Coronary artery (tissue), 2 donors: Measurements from ENCODE around the gene B3GNT9.

ENCODE experiments used
- DNase-seq: peaks from one replicate; pipeline ENCODE4 v3.0.0-alpha.2; 2017; ENCODE audit warnings: low spot score
- H3K27ac ChIP-seq, 2 donors: fragments of 200-600 bp; sonication (generic); one replicate each; pipeline ENCODE4 v1.5.1; 2016 to 2019
- H3K4me3 ChIP-seq: fragments of 200-600 bp; sonication (generic); 2 replicates; pipeline ENCODE4 v1.5.1; 2016; ENCODE audit warnings: mild to moderate bottlenecking, moderate library complexity
- TF ChIP-seq, protein P1 (sequence below): fragments of 200-600 bp; sonication (generic); IDR thresholded peaks from one replicate; pipeline ENCODE4 v1.5.1; 2019; ENCODE audit warnings: antibody characterized with exemption

B3GNT9 gene

DNA sequence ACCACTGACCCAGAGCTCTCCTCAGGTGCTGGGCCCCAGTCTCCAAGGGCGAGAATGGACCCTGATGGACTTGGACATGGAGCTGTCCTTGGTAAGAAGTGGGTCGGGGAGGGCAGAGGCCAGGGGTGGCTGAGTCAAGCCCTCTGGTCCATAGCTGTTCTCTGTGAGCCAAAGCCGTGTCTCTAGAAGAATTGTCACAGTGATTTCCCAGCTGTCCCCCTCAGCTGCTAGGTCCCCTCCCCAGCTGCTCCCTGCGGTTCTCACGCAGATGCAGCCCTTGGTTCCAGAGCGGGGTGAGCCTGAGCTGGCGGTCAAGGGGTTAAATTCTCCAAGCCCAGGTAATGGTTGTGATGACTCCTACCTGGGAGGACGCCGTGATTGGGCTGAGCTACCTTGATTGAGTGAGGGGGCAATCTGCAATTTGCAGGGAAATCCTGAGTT lies 18.2 kb upstream of the B3GNT9 start:
- DNase-seq: no peak
- H3K27ac ChIP-seq: peak overlapping the region; percentile 87 to 98
- H3K4me3 ChIP-seq: no peak overlapping the region
- TF ChIP-seq, protein P1, sequence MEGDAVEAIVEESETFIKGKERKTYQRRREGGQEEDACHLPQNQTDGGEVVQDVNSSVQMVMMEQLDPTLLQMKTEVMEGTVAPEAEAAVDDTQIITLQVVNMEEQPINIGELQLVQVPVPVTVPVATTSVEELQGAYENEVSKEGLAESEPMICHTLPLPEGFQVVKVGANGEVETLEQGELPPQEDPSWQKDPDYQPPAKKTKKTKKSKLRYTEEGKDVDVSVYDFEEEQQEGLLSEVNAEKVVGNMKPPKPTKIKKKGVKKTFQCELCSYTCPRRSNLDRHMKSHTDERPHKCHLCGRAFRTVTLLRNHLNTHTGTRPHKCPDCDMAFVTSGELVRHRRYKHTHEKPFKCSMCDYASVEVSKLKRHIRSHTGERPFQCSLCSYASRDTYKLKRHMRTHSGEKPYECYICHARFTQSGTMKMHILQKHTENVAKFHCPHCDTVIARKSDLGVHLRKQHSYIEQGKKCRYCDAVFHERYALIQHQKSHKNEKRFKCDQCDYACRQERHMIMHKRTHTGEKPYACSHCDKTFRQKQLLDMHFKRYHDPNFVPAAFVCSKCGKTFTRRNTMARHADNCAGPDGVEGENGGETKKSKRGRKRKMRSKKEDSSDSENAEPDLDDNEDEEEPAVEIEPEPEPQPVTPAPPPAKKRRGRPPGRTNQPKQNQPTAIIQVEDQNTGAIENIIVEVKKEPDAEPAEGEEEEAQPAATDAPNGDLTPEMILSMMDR: no peak

GRCh38 chr16:67167588-67167987 lies 16.8 kb upstream of the B3GNT9 start:
- TF ChIP-seq, protein P1: no peak
- DNase-seq: no peak
- no peak overlapping the region for H3K27ac ChIP-seq
- H3K4me3 ChIP-seq: no peak overlapping the region

- no peak for DNase-seq
- H3K27ac ChIP-seq: peak overlapping the region in 1 of 2 donors; percentile 33
- H3K4me3 ChIP-seq: no peak overlapping the region
- TF ChIP-seq, protein P1: no peak
Measured at GRCh38 chr16:67166598-67167168, 15.9 kb upstream of the B3GNT9 start.

- DNase-seq: no peak
- TF ChIP-seq, protein P1: no peak
- Histone ChIP-seq H3K27ac (peak overlapping the region in 1 of 2 donors; percentile 91), H3K4me3 (peak overlapping the region; percentile 69)
Measured at GRCh38 chr16:67166110-67166547, 15.3 kb upstream of the B3GNT9 start.

GRCh38 chr16:67165121-67166078 lies 14.6 kb upstream of the B3GNT9 start:
- TF ChIP-seq, protein P1: no peak
- DNase-seq: no peak
- peak overlapping the region; percentile 69 for H3K4me3 ChIP-seq
- peak overlapping the region; percentile 63 to 91 for H3K27ac ChIP-seq

GRCh38 chr16:67164599-67165061 lies 13.8 kb upstream of the B3GNT9 start, which contains the start of gene HSF4:
Gene HSF4 (plus strand): TSS chr16:67164745. CDS start chr16:67164812, 67 bp downstream.
- peak within 1 kb of the TSS; percentile 69 for H3K4me3 ChIP-seq
- peak within 1 kb of the TSS; percentile 63 to 91 for H3K27ac ChIP-seq
- no peak for DNase-seq
- TF ChIP-seq, protein P1: no peak
